Endothelial cell of umbilical vein (primary cell): ENCODE measurements around the gene SOWAHD.

Experiments
- CTCF ChIP-seq, 2 donors: IDR thresholded peaks; 1 replicate in 1 of 2; 2 replicates in 1 of 2; pipeline ENCODE4 v1.5.1; 2011; ENCODE audit warnings: low read length in 2 of 2, mild to moderate bottlenecking in 2 of 2, moderate library complexity in 2 of 2, control low read depth in 1 of 2, inconsistent platforms in 1 of 2, low read depth in 1 of 2; ENCODE audit not compliant: insufficient read depth in 1 of 2; ENCODE audit errors: extremely low read depth in 1 of 2
- POLR2A ChIP-seq: IDR thresholded peaks from 2 replicates; pipeline ENCODE4 v1.6.1; 2012; ENCODE audit warnings: low read depth, mild to moderate bottlenecking, control low read depth, low read length

GRCh38 chrX:119721487-119721886 is 36.9 kb upstream of the SOWAHD start:
- TF ChIP-seq CTCF (IDR thresholded peaks at IDR 0.05; ENCODE audit: extremely low read depth in 1 of 2, insufficient read depth in 1 of 2, low read depth in 1 of 2, low read length in 2 of 2) = no peak
- TF ChIP-seq POLR2A = no peak
